Measurements from ENCODE around the gene OR2C1. TPM values are rescaled to one million over a fixed set of nuclear protein-coding genes. Genes with fewer than 3 reads are reported as not detected.
A peak's percentile ranks its signal among the peaks of the same experiment; 100 is the strongest.

Gene OR2C1
- total RNA-seq, 1 donor from 2014 or later: not detected

DNA sequence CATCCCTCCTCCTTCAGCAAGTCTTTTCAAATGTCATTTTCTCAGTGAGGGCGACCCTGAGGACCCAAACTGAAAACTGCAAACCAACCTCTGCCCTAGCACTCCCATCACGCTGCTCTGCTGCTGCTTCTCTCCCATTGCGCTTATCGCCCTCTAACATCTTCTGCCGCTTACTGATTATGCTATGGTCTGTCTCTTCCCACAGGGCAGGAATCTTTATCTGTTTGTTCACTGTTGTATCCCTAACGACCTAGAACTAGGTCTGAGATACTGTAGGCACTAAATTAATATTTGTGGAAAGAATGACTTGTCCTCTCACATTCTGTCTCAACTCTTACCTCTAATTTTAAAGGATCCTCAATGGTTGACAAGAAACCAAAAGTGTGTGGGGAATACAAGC, 32.6 kb downstream of the OR2C1 start:
- peaks cover 39% of the 10 kb centered on the region for H3K36me3 ChIP-seq
- no peak overlapping the region for H3K4me3 ChIP-seq
- H3K27ac ChIP-seq: no peak overlapping the region
- ATAC-seq: no peak
- no peak for DNase-seq
- H3K4me1 ChIP-seq: no peaks in the 10 kb centered on the region
- H3K27me3 ChIP-seq: no peaks in the 10 kb centered on the region
- TF ChIP-seq, protein P1, sequence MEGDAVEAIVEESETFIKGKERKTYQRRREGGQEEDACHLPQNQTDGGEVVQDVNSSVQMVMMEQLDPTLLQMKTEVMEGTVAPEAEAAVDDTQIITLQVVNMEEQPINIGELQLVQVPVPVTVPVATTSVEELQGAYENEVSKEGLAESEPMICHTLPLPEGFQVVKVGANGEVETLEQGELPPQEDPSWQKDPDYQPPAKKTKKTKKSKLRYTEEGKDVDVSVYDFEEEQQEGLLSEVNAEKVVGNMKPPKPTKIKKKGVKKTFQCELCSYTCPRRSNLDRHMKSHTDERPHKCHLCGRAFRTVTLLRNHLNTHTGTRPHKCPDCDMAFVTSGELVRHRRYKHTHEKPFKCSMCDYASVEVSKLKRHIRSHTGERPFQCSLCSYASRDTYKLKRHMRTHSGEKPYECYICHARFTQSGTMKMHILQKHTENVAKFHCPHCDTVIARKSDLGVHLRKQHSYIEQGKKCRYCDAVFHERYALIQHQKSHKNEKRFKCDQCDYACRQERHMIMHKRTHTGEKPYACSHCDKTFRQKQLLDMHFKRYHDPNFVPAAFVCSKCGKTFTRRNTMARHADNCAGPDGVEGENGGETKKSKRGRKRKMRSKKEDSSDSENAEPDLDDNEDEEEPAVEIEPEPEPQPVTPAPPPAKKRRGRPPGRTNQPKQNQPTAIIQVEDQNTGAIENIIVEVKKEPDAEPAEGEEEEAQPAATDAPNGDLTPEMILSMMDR (IDR thresholded peaks at IDR 0.05): no peak
- peaks cover 54% of the 10 kb centered on the region for H3K9me3 ChIP-seq
- intact Hi-C loops (cut with DNase I): loop anchor here (10.0 kb wide), 1 partner anchor 74 kb away; no protein-coding TSS in a partner anchor

DNA sequence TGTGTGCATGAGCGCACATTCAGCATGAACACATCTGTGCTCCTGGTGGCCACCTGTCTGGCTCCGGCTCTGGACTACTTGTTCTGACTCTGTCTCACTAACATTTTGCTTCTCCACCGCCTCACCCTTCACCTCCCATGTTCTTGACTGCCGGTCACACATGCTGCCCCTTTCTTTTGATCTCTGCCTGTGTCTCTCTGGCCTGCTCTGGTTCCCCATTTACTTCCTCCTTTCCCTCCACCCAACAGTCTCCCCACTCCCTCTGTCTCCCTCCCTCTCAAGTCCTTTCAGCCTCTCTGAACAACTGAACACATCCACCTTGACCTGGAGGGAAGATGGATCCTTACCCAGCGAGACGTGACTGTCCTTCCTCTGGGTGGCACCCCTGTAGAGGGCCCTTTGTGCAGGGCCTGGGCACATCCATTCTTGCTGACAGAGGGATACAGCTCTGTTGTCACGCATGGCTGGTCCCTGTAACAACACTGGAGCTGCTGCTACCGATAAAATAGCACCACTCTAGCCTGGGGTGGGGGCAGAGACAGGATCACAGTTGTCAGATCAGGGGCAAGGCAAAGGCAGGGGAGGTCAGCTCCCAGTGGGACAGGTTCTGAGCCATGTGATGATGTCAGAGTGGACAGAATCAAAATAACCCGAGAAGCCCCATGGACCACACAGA, 34.1 kb downstream of the OR2C1 start:
- Histone ChIP-seq H3K27ac (no peak overlapping the region), H3K9me3 (peaks cover 48% of the 10 kb centered on the region), H3K4me1 (no peaks in the 10 kb centered on the region), H3K4me3 (no peak overlapping the region), H3K27me3 (no peaks in the 10 kb centered on the region), H3K36me3 (peaks cover 38% of the 10 kb centered on the region)
- TF ChIP-seq, protein P1 (IDR thresholded peaks at IDR 0.05): no peak
- no peak for ATAC-seq
- DNase-seq: no peak
- intact Hi-C loops (cut with DNase I): loop anchor here (10.0 kb wide), 1 partner anchor 75 kb away; no protein-coding TSS in a partner anchor

DNA sequence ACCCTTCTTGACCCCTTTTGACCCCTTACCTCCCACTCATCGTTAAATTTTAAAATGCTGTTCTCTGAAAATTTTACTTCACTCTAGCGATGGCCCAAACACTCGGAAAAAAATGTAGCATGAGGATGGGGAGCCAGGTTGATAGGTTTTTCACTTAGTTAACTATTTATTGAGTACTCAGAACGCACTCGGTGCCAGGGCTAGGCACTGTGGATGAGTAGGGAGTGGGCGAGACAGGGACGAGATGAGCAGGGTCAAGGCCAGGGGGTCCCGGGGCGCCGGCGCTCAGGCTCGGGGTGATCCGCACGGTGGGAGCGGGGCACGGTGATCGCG, 44.7 kb downstream of the OR2C1 start:
- H3K9me3 ChIP-seq: peaks cover 10% of the 10 kb centered on the region
- H3K27ac ChIP-seq: peak overlapping the region; percentile 86
- intact Hi-C loops (cut with DNase I): no loop called here
- ATAC-seq: no peak
- H3K36me3 ChIP-seq: peaks cover 23% of the 10 kb centered on the region
- H3K4me3 ChIP-seq: peak overlapping the region; percentile 96
- DNase-seq: no peak
- H3K27me3 ChIP-seq: no peaks in the 10 kb centered on the region
- TF ChIP-seq, protein P1 (IDR thresholded peaks at IDR 0.05): no peak
- H3K4me1 ChIP-seq: peaks cover 11% of the 10 kb centered on the region

DNA sequence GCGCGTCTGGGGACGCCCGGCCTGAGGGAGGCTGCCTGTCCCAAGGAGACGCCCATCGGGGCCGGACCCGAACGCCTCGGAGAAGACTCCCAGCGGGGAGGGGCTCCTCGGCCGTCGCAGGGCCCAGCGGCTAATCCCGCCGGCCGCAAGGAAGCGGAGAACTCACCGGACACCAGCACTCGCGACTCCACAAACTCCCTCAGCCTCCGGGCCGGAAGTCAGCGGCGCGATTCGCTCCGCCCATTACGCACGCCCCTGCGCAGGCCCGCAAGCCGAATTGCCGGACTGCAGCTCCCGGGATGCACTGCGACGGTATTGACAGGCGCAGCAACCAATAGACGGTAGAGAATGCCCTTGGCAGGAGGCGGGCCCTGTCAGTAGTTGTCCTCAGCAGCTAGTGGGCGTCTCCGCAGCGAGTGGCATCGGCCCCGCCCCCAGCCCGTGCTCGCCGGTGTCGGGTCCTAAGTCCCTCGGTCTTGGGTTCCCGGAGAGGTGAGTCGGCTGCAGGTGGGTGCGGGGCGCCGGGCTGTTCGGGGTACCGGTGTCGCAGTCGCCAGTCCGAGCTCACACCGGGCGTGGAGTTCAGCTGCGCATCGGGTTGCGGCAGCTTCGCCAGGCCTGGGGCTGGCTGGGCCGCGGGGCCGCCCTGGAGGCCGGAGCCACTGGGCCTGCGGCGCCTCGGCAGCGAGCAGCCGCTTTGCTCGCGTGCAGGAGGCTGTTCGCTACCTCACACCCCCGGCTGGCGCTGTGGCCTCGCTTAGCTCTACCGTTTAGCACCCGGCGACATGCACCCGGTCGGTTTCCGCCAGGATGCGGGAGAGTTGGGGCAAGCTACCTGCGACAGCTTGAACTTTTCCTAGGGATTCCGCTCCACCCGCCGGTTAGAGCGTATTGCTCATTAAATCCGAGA, 45.3 kb downstream of the OR2C1 start, which contains the start of the genes ZNF174 and ZSCAN32:
Gene ZNF174, plus strand, starts transcription at position 437 of the 910 bp plus-strand sequence. CDS start 790 bp downstream, outside the sequence.
Gene ZSCAN32, minus strand, starts transcription at position 226 of the 910 bp plus-strand sequence. CDS start 3,447 bp downstream, outside the sequence.
- DNase-seq (peak; percentile 98), ATAC-seq (peak; percentile 99)
- H3K27ac ChIP-seq: peak within 1 kb of the TSS; percentile 86
- peaks cover 11% of the 10 kb centered on the region for H3K4me1 ChIP-seq
- H3K27me3 ChIP-seq: no peaks in the 10 kb centered on the region
- peak within 1 kb of the TSS; percentile 96 for H3K4me3 ChIP-seq
- peaks cover 13% of the 10 kb centered on the region for H3K9me3 ChIP-seq
- peaks cover 23% of the 10 kb centered on the region for H3K36me3 ChIP-seq
- intact Hi-C loops (cut with DNase I): no loop called here
- TF ChIP-seq, protein P1 (IDR thresholded peaks at IDR 0.05): no peak

DNA sequence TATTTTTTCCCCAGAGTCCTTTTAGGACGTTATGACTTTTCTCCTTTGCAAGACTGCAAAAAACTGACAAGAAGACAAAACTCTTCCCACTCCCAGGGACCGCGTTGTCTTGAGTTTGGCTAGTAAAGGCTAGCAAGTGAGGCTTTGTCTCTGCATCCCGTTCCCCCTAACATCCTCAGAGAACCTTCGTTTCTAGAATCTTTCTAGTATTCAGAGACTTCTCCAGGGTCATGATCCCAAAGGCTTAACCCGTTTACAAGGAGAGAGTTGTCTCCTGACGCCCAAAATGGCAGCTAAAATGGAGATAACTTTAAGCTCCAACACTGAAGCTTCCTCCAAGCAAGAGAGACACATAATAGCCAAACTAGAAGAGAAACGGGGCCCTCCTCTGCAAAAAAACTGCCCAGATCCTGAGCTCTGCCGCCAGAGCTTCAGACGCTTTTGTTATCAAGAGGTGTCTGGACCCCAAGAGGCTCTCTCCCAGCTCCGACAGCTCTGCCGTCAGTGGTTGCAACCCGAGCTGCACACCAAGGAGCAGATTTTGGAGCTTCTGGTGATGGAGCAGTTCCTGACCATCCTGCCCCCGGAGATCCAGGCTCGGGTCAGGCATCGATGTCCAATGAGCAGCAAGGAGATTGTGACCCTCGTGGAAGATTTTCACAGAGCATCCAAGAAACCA, 46.2 kb downstream of the OR2C1 start:
- no peak for DNase-seq
- Histone ChIP-seq H3K27ac (peak overlapping the region; percentile 69), H3K4me3 (peak overlapping the region; percentile 96), H3K27me3 (no peaks in the 10 kb centered on the region), H3K36me3 (peaks cover 24% of the 10 kb centered on the region), H3K9me3 (peaks cover 17% of the 10 kb centered on the region), H3K4me1 (peaks cover 11% of the 10 kb centered on the region)
- TF ChIP-seq, protein P1 (IDR thresholded peaks at IDR 0.05): no peak
- no peak for ATAC-seq
- intact Hi-C loops (cut with DNase I): no loop called here

Measured in upper lobe of right lung (tissue), 1 donor.